ENCODE data around the gene ADARB2.

The ADARB2 gene

DNA sequence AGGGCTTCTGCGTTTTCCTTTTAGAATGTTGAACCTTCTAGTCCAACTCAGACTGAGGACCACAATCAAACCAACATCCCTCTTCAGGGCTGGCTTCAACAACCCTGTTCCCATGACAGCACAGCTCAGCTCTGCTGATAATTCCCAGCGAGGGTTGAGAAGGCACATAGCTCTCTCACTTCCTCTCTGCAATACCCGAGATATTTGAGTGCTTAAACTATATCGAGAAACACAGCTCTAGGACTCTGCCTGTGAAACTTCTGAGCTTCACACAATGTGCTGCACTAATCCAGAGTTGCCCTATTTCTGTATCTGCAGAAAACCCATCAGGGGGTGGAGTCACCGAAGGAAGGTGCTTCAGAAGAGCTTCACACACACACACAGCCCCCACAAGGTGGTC lies 1.6 kb upstream of the ADARB2 start:
- peak; percentile 97 for TF ChIP-seq SPI1 (IDR thresholded peaks at IDR 0.05; ENCODE audit: low read depth, low read length)
- TF ChIP-seq POU2F2 (IDR thresholded peaks at IDR 0.05; ENCODE audit: low read depth, low read length): no peak
- DNase-seq (ENCODE audit: insufficient read length, low spot score): peak; percentile 43
- peak; percentile 87 for FAIRE-seq

DNA sequence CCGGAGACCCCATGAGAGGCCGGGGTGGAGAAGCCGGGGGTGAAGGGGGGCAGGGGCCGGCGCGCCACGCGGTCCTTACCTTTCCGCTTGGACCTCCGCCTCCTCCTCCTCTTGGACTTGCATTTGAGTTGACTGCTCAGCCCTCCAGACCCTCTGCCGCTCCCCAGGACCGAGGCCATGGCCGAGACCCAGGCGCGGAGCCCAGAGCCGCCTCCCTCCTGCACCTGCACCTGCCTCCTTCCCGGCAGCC lies 428 bp downstream of the ADARB2 start:
- FAIRE-seq: no peak
- TF ChIP-seq POLR2A (IDR thresholded peaks at IDR 0.05; ENCODE audit: low read depth, low read length) (no peak), SPI1 (IDR thresholded peaks at IDR 0.05; ENCODE audit: low read depth, low read length) (no peak), TAF1 (IDR thresholded peaks at IDR 0.05; ENCODE audit: low read depth, low read length) (no peak), POU2F2 (IDR thresholded peaks at IDR 0.05; ENCODE audit: low read depth, low read length) (no peak), PAX5 (IDR thresholded peaks at IDR 0.05; ENCODE audit: insufficient read depth, low read length, severe bottlenecking) (no peak), POLR2AphosphoS5 (IDR thresholded peaks at IDR 0.05; ENCODE audit: low read depth, low read length) (no peak)

GRCh38 chr10:1736144-1736971 lies 967 bp downstream of the ADARB2 start:
- DNase-seq (ENCODE audit: insufficient read length, low spot score) (no peak), FAIRE-seq (peak; percentile 48)
- TF ChIP-seq TAF1 (IDR thresholded peaks at IDR 0.05; ENCODE audit: low read depth, low read length) (no peak), POLR2AphosphoS5 (IDR thresholded peaks at IDR 0.05; ENCODE audit: low read depth, low read length) (no peak), POU2F2 (IDR thresholded peaks at IDR 0.05; ENCODE audit: low read depth, low read length) (no peak), POLR2A (IDR thresholded peaks at IDR 0.05; ENCODE audit: low read depth, low read length) (no peak), SPI1 (IDR thresholded peaks at IDR 0.05; ENCODE audit: low read depth, low read length) (no peak), PAX5 (IDR thresholded peaks at IDR 0.05; ENCODE audit: insufficient read depth, low read length, severe bottlenecking) (no peak)

More for the DNA sequence above, 428 bp downstream of the ADARB2 start:
- no peak for DNase-seq (ENCODE audit: insufficient read length, low spot score)

DNA sequence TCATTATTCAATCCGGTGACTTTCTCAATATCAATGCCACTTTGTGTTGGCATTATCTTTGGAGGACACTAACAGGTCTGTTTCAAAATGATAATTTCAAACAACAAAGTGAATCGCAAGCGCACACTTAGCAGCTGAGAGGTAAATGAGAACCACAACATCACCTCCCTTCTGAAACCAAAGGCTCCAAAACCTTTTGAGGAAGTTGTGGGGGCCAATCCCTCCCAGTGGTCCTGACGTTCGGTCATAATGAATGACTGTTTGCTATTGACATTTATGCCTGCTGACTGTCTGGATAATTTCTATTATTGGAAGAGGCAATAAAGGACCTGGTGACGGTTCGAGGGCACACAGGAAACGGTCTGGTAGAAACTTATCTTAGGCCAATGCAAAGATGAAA lies 1.8 kb downstream of the ADARB2 start:
- TF ChIP-seq POLR2A (IDR thresholded peaks at IDR 0.05; ENCODE audit: low read depth, low read length) (no peak), POU2F2 (IDR thresholded peaks at IDR 0.05; ENCODE audit: low read depth, low read length) (no peak), SPI1 (IDR thresholded peaks at IDR 0.05; ENCODE audit: low read depth, low read length) (no peak), PAX5 (IDR thresholded peaks at IDR 0.05; ENCODE audit: insufficient read depth, low read length, severe bottlenecking) (no peak), TAF1 (IDR thresholded peaks at IDR 0.05; ENCODE audit: low read depth, low read length) (no peak), POLR2AphosphoS5 (IDR thresholded peaks at IDR 0.05; ENCODE audit: low read depth, low read length) (no peak)
- peak; percentile 56 for FAIRE-seq
- no peak for DNase-seq (ENCODE audit: insufficient read length, low spot score)

- TF ChIP-seq POU2F2 (IDR thresholded peaks at IDR 0.05; ENCODE audit: low read depth, low read length): no peak
- no peak for TF ChIP-seq POLR2AphosphoS5 (IDR thresholded peaks at IDR 0.05; ENCODE audit: low read depth, low read length)
- TF ChIP-seq SPI1 (IDR thresholded peaks at IDR 0.05; ENCODE audit: low read depth, low read length): no peak
- TF ChIP-seq PAX5 (IDR thresholded peaks at IDR 0.05; ENCODE audit: insufficient read depth, low read length, severe bottlenecking): no peak
- no peak for TF ChIP-seq TAF1 (IDR thresholded peaks at IDR 0.05; ENCODE audit: low read depth, low read length)
- TF ChIP-seq POLR2A (IDR thresholded peaks at IDR 0.05; ENCODE audit: low read depth, low read length): no peak
- no peak for DNase-seq (ENCODE audit: insufficient read length, low spot score)
- no peak for FAIRE-seq
These were observed 3.0 kb downstream of the ADARB2 start for GRCh38 chr10:1734288-1734687.

DNA sequence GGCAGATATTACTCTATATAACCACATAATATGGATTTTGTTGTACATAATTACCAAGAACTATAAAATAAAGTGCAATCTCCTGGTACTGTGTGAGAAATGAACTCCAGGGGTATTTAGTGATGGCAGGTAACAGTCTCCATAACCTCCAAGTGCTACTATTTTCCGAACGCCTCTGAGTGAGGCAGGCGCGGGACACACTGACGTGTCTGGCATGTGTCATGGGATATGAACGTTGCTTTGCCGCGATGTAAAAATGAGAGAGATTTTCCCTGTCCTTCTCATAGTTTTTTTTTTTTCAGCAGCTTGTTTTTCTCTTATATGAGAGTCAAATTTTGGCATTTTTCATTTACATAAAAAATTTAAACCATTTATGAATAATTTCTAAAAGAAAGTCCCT lies 3.6 kb downstream of the ADARB2 start:
- TF ChIP-seq POLR2AphosphoS5 (IDR thresholded peaks at IDR 0.05; ENCODE audit: low read depth, low read length) (no peak), TAF1 (IDR thresholded peaks at IDR 0.05; ENCODE audit: low read depth, low read length) (no peak), SPI1 (IDR thresholded peaks at IDR 0.05; ENCODE audit: low read depth, low read length) (no peak), POU2F2 (IDR thresholded peaks at IDR 0.05; ENCODE audit: low read depth, low read length) (no peak), PAX5 (IDR thresholded peaks at IDR 0.05; ENCODE audit: insufficient read depth, low read length, severe bottlenecking) (no peak), POLR2A (IDR thresholded peaks at IDR 0.05; ENCODE audit: low read depth, low read length) (no peak)
- DNase-seq (ENCODE audit: insufficient read length, low spot score): no peak
- no peak for FAIRE-seq

DNA sequence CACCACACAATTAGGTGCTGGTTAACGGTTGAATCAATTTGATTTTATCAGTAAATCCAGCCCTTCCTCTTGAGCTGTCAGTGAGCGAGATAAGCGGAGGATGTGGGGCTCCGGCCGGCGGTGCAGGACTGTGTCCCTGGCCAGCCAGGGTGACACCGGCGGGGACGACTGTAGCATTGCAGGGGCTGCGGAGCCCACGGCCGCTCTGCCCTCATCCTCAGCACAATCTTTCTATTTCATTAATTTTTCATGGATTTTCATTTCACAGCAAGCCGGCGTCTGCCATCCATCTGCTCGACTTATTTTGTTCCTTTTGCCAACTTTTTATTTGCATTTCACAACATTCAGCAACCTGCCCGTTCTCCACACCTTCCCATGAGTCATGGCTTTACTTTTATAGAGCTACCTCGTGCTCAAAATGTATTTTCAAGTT lies 4.7 kb downstream of the ADARB2 start:
- FAIRE-seq (peak; percentile 77), DNase-seq (ENCODE audit: insufficient read length, low spot score) (no peak)
- TF ChIP-seq POU2F2 (IDR thresholded peaks at IDR 0.05; ENCODE audit: low read depth, low read length) (no peak), POLR2AphosphoS5 (IDR thresholded peaks at IDR 0.05; ENCODE audit: low read depth, low read length) (no peak), PAX5 (IDR thresholded peaks at IDR 0.05; ENCODE audit: insufficient read depth, low read length, severe bottlenecking) (no peak), SPI1 (IDR thresholded peaks at IDR 0.05; ENCODE audit: low read depth, low read length) (no peak), TAF1 (IDR thresholded peaks at IDR 0.05; ENCODE audit: low read depth, low read length) (no peak), POLR2A (IDR thresholded peaks at IDR 0.05; ENCODE audit: low read depth, low read length) (no peak)

DNA sequence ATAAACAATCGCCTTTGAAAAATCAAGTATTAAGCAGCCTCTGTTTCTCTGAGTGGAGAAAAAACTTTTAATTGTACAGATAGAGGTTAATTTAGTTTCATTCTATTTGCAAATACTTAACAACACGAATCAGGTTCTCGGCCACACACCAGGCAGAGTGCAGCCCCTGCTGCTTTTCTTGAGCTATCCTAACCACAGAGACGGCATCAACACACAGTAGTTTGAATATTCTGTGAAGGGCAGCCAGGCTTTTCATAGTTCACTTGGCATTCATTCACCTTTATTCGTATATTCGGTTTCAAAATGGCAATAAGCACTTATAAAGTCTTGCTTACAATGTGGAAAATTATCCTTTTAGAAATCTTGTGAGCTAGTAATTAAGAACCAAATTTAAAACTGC lies 5.7 kb downstream of the ADARB2 start:
- FAIRE-seq: peak; percentile 64
- TF ChIP-seq PAX5 (IDR thresholded peaks at IDR 0.05; ENCODE audit: insufficient read depth, low read length, severe bottlenecking): no peak
- no peak for TF ChIP-seq SPI1 (IDR thresholded peaks at IDR 0.05; ENCODE audit: low read depth, low read length)
- no peak for TF ChIP-seq POU2F2 (IDR thresholded peaks at IDR 0.05; ENCODE audit: low read depth, low read length)
- TF ChIP-seq POLR2AphosphoS5 (IDR thresholded peaks at IDR 0.05; ENCODE audit: low read depth, low read length): no peak
- no peak for TF ChIP-seq TAF1 (IDR thresholded peaks at IDR 0.05; ENCODE audit: low read depth, low read length)
- no peak for TF ChIP-seq POLR2A (IDR thresholded peaks at IDR 0.05; ENCODE audit: low read depth, low read length)
- DNase-seq (ENCODE audit: insufficient read length, low spot score): no peak

DNA sequence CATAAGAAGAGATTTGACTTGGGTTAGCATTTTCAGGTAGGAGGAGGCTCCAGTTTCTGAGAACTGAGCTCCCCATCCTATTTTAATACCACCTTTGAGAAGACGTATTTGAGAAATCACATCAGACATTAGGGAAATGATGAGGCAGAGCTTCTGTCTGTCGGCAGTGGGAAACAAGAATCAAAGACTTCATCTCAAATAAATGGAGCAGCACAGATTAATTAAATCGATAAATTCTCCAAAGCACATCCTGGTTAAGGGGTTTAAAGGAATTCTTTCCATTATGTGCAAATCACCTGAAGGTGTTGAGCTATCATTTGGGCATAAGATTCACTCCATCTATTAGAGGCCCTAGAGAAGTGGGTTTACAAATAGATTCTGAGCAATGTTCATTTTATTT lies 7.6 kb downstream of the ADARB2 start:
- DNase-seq (ENCODE audit: insufficient read length, low spot score): no peak
- TF ChIP-seq SPI1 (IDR thresholded peaks at IDR 0.05; ENCODE audit: low read depth, low read length) (no peak), PAX5 (IDR thresholded peaks at IDR 0.05; ENCODE audit: insufficient read depth, low read length, severe bottlenecking) (no peak), POLR2A (IDR thresholded peaks at IDR 0.05; ENCODE audit: low read depth, low read length) (no peak), POU2F2 (IDR thresholded peaks at IDR 0.05; ENCODE audit: low read depth, low read length) (no peak), POLR2AphosphoS5 (IDR thresholded peaks at IDR 0.05; ENCODE audit: low read depth, low read length) (no peak), TAF1 (IDR thresholded peaks at IDR 0.05; ENCODE audit: low read depth, low read length) (no peak)
- no peak for FAIRE-seq

DNA sequence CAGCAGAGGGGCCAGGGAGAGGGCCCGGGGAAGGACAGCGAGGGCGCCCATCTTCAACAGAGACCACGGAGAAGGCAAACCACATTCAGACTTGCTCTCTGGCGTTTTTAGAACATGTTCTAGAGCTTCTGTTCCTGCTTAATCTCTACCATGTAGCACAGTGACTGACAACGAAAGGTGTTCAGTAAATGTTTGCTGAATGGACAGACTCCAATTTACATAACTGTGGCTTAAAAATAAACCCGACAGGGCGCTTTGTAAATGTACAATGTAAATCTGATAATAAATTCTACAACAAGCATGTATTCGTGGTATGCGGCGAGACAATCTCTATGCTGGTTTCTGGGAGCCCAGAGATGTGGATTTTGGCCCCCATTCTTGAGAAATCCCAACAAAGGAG lies 10.5 kb downstream of the ADARB2 start:
- DNase-seq (ENCODE audit: insufficient read length, low spot score) (no peak), FAIRE-seq (no peak)
- no peak for TF ChIP-seq POLR2AphosphoS5 (IDR thresholded peaks at IDR 0.05; ENCODE audit: low read depth, low read length)
- no peak for TF ChIP-seq POU2F2 (IDR thresholded peaks at IDR 0.05; ENCODE audit: low read depth, low read length)
- TF ChIP-seq TAF1 (IDR thresholded peaks at IDR 0.05; ENCODE audit: low read depth, low read length): no peak
- no peak for TF ChIP-seq SPI1 (IDR thresholded peaks at IDR 0.05; ENCODE audit: low read depth, low read length)
- TF ChIP-seq POLR2A (IDR thresholded peaks at IDR 0.05; ENCODE audit: low read depth, low read length): no peak
- no peak for TF ChIP-seq PAX5 (IDR thresholded peaks at IDR 0.05; ENCODE audit: insufficient read depth, low read length, severe bottlenecking)
